HG03457 (cell line): Measurements from ENCODE around the gene VPS18.
A peak's percentile ranks its signal among the peaks of the same experiment; 100 is the strongest.
"Not testable (repeated sequence)": the region's sequence is repeated elsewhere in the genome, so short reads cannot be mapped to it uniquely, and the experiment has no call there.

Source experiments
- ATAC-seq: cut with Tn5 transposase; IDR thresholded peaks from one replicate; pipeline ENCODE4 v1.9.1; 2021; ENCODE audit warnings: moderate number of reproducible peaks; ENCODE audit not compliant: unreplicated experiment

The VPS18 gene

GRCh38 chr15:40893733-40894680 lies at the start of gene VPS18:
Gene VPS18, plus strand, starts transcription at chr15:40894450. Its CDS starts 319 bp downstream, at chr15:40894769.
- ATAC-seq = peak; percentile 72

GRCh38 chr15:40844696-40845030 lies 49.6 kb upstream of the VPS18 start:
- ATAC-seq = no peak

- ATAC-seq = no peak
Measured at GRCh38 chr15:40845036-40845435, 49.2 kb upstream of the VPS18 start.

- no peak for ATAC-seq
Measured at GRCh38 chr15:40845511-40846284, 48.6 kb upstream of the VPS18 start.

- no peak for ATAC-seq
Measured at GRCh38 chr15:40846841-40847222, 47.4 kb upstream of the VPS18 start.

- no peak for ATAC-seq
Measured at GRCh38 chr15:40847223-40847961, 46.9 kb upstream of the VPS18 start.

- ATAC-seq = no peak
Measured at GRCh38 chr15:40850576-40851112, 43.6 kb upstream of the VPS18 start.

GRCh38 chr15:40852529-40852928 lies 41.7 kb upstream of the VPS18 start:
- no peak for ATAC-seq

- no peak for ATAC-seq
Measured at GRCh38 chr15:40853241-40853890, 40.9 kb upstream of the VPS18 start.

- no peak for ATAC-seq
Measured at GRCh38 chr15:40854161-40854560, 40.1 kb upstream of the VPS18 start.

- no peak for ATAC-seq
Measured at GRCh38 chr15:40855706-40856234, 38.5 kb upstream of the VPS18 start.

- no peak for ATAC-seq
Measured at GRCh38 chr15:40856746-40857145, 37.5 kb upstream of the VPS18 start.

- ATAC-seq = no peak
Measured at GRCh38 chr15:40857601-40858341, 36.5 kb upstream of the VPS18 start.

GRCh38 chr15:40858706-40859105 lies 35.5 kb upstream of the VPS18 start:
- no peak for ATAC-seq

GRCh38 chr15:40859206-40859851 lies 34.9 kb upstream of the VPS18 start:
- no peak for ATAC-seq

GRCh38 chr15:40861147-40861546 lies 33.1 kb upstream of the VPS18 start:
- not testable (repeated sequence) for ATAC-seq

- ATAC-seq = no peak
Measured at GRCh38 chr15:40863660-40864270, 30.5 kb upstream of the VPS18 start.

- ATAC-seq = no peak
Measured at GRCh38 chr15:40867199-40867598, 27.1 kb upstream of the VPS18 start.

GRCh38 chr15:40869686-40870085 lies 24.6 kb upstream of the VPS18 start:
- ATAC-seq = no peak
